ENCODE data around the gene CEBPZOS.

The CEBPZOS gene

GRCh38 chr2:37196320-37197195, at the start of gene CEBPZOS:
Gene CEBPZOS, plus strand, starts transcription at chr2:37196496. Its CDS starts 3,209 bp downstream, at chr2:37199705.
- H3K4me3 ChIP-seq (ENCODE audit: low read length): peak within 1 kb of the TSS; percentile 92
- peak; percentile 68 for DNase-seq (ENCODE audit: low read depth)
- no peak for TF ChIP-seq CTCF (conservative IDR thresholded peaks at IDR 0.05; ENCODE audit: low read length)

- H3K4me3 ChIP-seq (ENCODE audit: low read length): no peak overlapping the region
- TF ChIP-seq CTCF (conservative IDR thresholded peaks at IDR 0.05; ENCODE audit: low read length): no peak
- no peak for DNase-seq (ENCODE audit: low read depth)
Observed at GRCh38 chr2:37148325-37148724, 48.0 kb upstream of the CEBPZOS start.

GRCh38 chr2:37149626-37150322, 46.5 kb upstream of the CEBPZOS start:
- DNase-seq (ENCODE audit: low read depth): no peak
- TF ChIP-seq CTCF (conservative IDR thresholded peaks at IDR 0.05; ENCODE audit: low read length): no peak
- no peak overlapping the region for H3K4me3 ChIP-seq (ENCODE audit: low read length)

- H3K4me3 ChIP-seq (ENCODE audit: low read length): no peak overlapping the region
- no peak for TF ChIP-seq CTCF (conservative IDR thresholded peaks at IDR 0.05; ENCODE audit: low read length)
- DNase-seq (ENCODE audit: low read depth): no peak
Observed at GRCh38 chr2:37153224-37153623, 43.1 kb upstream of the CEBPZOS start.

GRCh38 chr2:37154785-37155184, 41.5 kb upstream of the CEBPZOS start:
- no peak for TF ChIP-seq CTCF (conservative IDR thresholded peaks at IDR 0.05; ENCODE audit: low read length)
- no peak for DNase-seq (ENCODE audit: low read depth)
- no peak overlapping the region for H3K4me3 ChIP-seq (ENCODE audit: low read length)

GRCh38 chr2:37156071-37156856, 40.0 kb upstream of the CEBPZOS start:
- peak; percentile 54 for DNase-seq (ENCODE audit: low read depth)
- peak overlapping the region; percentile 83 for H3K4me3 ChIP-seq (ENCODE audit: low read length)
- TF ChIP-seq CTCF (conservative IDR thresholded peaks at IDR 0.05; ENCODE audit: low read length): no peak
